ENCODE measurements around the gene SHLD1.
"Not testable (repeated sequence)": the region's sequence is repeated elsewhere in the genome, so short reads cannot be mapped to it uniquely, and the experiment has no call there.

The SHLD1 gene, protein sequence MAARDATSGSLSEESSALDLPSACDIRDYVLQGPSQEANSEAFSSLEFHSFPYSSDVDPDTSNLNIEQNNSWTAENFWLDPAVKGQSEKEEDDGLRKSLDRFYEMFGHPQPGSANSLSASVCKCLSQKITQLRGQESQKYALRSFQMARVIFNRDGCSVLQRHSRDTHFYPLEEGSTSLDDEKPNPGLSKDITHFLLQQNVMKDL

DNA sequence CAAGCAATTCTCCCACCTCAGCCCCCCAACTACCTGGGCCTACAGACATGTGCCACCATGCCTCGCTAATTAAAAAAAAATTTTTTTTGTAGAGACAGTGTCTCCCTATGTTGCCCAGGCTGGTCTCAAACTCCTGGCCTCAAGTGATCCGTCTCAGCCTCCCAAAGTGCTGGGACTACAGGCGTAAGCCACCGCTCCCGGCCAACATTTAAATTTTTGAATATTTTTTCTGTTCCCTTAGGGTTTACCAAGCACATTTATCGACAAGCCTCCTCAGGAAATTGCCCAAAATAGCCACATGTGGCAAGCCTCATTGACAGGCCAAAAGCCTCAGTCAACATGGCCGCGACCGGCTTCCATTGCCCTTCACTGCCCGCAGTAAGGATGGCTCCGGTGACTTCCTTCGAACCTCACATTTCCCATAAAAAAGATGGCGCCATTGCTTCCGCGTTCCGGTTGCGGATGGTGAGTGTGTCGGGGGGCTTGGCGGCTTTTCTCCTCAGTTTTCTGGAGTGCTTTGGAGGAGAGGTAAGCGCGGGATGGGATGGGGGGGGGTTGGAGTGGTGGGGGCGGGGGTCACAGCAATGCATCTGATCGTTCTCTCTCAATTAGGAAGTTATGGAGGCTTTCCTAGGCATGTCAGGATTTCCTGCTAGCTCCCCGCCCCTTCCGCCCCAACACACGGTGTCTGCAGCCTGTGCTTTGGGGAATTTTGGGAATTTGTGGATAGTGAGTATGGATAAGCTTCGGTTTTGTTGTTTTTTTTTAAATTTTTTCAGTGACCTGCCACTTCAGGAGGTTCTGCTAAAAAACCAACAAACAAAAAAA lies at the start of gene SHLD1:
SHLD1 (plus strand) TSS at position 450 of the 828 bp plus-strand sequence. CDS start 22,465 bp downstream, outside the sequence.
- peak; percentile 47 to 62 for DNase-seq (ENCODE audit: low read depth in 1 of 2, low spot score in 1 of 2)

- not testable (repeated sequence) for DNase-seq (ENCODE audit: low read depth in 1 of 2, low spot score in 1 of 2)
Observed at GRCh38 chr20:5702339-5702738, 47.9 kb upstream of the SHLD1 start.

DNA sequence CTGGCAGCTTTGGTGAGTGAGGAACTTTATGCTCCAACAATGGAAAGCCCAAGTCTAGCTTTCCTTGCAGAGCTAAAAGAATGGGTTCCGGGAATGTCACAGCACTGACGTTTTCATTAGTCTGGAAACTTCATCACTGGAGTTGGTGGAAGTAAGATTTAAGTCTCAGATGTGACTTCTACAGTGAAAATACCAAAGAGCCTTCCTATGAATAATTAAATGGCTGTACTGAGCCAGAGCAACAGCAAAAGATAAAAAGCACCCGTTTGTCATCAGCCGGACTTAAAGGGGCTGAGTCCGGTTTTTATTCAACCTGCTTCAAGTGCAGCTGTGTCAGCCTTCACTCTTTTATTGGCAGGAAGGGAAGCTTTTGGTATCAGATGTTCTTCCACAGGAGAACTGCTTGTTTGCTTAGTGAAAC lies 46.5 kb upstream of the SHLD1 start:
- DNase-seq (ENCODE audit: low read depth in 1 of 2, low spot score in 1 of 2), result no peak

DNA sequence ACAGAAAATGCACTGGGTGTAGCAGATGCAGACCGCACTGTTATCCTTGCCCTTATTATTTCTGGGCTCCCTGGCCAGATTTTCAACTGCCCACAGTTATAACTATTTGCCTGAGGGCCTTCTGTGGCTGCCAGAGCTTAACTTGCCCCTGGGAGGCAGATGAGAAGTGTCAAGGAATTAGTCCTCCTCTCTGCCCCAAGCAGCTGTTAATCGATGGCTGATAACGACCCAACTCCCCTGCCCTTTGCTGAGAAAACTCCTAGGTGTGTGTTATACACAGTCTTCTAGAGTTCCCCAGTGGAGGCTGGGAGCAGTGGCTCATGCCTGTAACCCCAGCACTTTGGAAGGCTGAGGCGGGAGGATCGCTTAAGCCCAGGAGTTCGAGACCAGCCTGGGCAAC lies 44.4 kb upstream of the SHLD1 start:
- no peak for DNase-seq (ENCODE audit: low read depth in 1 of 2, low spot score in 1 of 2)

DNA sequence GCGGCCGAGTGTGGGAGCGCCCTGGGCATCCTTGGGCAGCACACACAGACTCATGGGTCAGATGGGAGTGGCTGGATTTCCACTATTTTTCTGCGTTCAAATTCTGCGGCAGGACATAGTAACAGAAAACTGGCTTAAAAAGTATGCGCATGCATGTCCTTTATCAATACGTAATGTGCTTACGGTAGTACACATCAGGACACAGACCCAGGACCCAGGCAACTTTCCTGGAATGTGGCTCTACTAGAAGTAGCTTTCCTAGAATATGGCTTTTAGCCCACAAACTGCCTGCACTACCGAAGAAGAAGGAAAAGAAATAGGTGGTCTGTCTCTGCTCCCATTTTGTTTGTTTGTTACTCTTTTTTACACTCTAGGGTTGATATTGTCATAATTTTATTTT lies 43.4 kb upstream of the SHLD1 start:
- no peak for DNase-seq (ENCODE audit: low read depth in 1 of 2, low spot score in 1 of 2)

DNA sequence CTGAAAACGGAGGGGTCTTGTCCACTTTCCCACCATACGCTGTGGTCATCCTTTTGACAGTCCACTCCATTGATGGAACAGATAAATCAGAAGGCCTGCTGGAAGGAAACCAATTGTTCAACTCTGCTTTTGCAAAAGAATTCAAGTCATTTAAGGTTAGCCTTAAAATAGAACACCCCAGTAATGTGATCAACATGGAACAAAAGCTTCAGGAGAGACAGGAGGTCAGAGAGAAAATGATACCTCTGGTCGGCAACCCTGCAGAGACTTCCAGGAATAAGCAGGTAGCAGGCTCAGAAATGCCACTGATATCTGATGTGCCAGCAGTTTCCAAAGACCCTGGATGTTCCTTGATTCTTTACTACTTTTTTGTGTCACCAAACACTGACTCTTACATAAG lies 39.6 kb upstream of the SHLD1 start:
- DNase-seq (ENCODE audit: low read depth in 1 of 2, low spot score in 1 of 2), result no peak

- peak; percentile 49 to 50 for DNase-seq (ENCODE audit: low read depth in 1 of 2, low spot score in 1 of 2)
Observed at GRCh38 chr20:5714261-5715041, 35.8 kb upstream of the SHLD1 start.

GRCh38 chr20:5715071-5715841 lies 34.9 kb upstream of the SHLD1 start:
- DNase-seq (ENCODE audit: low read depth in 1 of 2, low spot score in 1 of 2), result no peak

- DNase-seq (ENCODE audit: low read depth in 1 of 2, low spot score in 1 of 2), result no peak
Observed at GRCh38 chr20:5716953-5717352, 33.2 kb upstream of the SHLD1 start.

DNA sequence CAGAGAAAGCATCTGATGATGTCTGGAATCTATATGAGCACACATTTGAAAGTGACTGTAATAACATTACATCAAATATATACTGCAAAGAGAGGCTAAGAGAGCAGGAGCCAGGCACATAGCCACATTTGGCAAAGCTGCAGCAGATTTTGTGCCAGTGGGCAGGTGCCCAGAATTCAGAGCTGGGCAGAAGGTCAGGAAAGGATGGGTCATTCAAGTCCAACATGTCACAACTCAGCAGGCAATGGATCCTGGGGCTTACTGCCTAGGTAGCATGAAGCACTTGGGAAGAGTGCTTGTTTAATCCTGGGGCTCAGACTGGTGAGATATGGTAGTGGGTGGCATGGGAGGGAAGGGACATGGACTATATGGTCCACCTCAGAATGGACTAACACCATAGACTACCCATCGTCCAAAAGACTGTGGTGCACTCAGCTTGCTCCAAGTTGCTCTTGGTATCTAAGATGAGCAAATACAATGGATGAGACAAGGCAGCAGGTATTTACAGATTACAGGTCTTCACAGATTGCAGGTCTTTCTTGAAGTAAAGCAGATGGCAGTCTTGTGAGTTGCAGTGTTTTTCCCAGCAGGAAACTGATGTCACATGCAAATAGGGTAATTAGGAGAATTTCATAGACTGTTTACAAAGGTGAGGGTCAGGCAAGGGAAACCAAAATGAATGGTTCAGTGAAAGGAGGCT lies 31.2 kb upstream of the SHLD1 start:
- DNase-seq (ENCODE audit: low read depth in 1 of 2, low spot score in 1 of 2), result no peak

- no peak for DNase-seq (ENCODE audit: low read depth in 1 of 2, low spot score in 1 of 2)
Observed at GRCh38 chr20:5719861-5720403, 30.3 kb upstream of the SHLD1 start.

- no peak for DNase-seq (ENCODE audit: low read depth in 1 of 2, low spot score in 1 of 2)
Observed at GRCh38 chr20:5720696-5721095, 29.5 kb upstream of the SHLD1 start.

GRCh38 chr20:5721356-5721755 lies 28.8 kb upstream of the SHLD1 start:
- not testable (repeated sequence) for DNase-seq (ENCODE audit: low read depth in 1 of 2, low spot score in 1 of 2)

DNA sequence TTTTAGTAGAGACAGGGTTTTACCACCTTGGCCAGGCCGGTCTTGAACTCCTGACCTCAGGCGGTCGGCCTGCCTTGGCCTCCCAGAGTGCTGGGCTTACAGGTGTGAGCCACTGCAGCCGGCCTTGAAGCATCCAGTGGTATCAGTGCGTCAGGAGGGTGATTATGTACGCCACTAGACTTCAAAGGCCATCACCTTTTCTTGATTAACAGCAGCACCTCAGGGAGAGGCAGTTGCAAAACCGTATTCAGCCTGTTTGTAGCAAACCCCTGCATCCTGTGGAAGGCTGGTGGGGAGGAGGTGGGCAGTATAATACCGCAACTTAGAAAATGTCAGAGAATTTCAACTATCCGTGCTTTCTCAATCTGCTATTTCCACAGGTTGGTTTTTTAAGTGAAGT lies 27.3 kb upstream of the SHLD1 start:
- no peak for DNase-seq (ENCODE audit: low read depth in 1 of 2, low spot score in 1 of 2)

- not testable (repeated sequence) for DNase-seq (ENCODE audit: low read depth in 1 of 2, low spot score in 1 of 2)
Observed at GRCh38 chr20:5725183-5725463, 25.1 kb upstream of the SHLD1 start.

DNA sequence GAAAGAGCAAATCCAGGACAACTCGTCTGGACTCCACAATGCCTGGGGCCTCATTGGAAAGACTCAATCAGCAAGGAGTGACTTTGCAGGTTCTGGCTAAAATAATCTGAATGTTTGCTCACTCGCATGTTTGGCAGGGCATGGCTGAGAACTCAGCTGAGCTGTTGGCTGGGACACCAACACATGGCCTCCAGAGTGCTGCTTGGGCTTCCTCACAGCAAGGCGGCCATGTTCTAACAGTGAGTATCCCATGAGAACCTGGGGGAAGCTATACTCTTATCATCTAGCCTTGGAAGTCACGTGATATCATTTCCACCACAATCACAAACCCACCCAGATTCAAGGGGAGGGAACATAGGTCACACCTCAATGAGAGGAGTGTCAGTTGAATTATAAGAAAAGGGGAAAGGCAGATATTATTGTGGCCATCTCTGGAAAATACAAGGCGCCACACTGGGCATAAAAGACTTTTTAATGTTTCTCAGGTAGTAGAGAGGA lies 23.1 kb upstream of the SHLD1 start:
- DNase-seq (ENCODE audit: low read depth in 1 of 2, low spot score in 1 of 2), result no peak

- no peak for DNase-seq (ENCODE audit: low read depth in 1 of 2, low spot score in 1 of 2)
Observed at GRCh38 chr20:5729348-5729747, 20.9 kb upstream of the SHLD1 start.

- no peak for DNase-seq (ENCODE audit: low read depth in 1 of 2, low spot score in 1 of 2)
Observed at GRCh38 chr20:5730131-5730530, 20.1 kb upstream of the SHLD1 start.

GRCh38 chr20:5731753-5732366 lies 18.3 kb upstream of the SHLD1 start:
- DNase-seq (ENCODE audit: low read depth in 1 of 2, low spot score in 1 of 2), result no peak

DNA sequence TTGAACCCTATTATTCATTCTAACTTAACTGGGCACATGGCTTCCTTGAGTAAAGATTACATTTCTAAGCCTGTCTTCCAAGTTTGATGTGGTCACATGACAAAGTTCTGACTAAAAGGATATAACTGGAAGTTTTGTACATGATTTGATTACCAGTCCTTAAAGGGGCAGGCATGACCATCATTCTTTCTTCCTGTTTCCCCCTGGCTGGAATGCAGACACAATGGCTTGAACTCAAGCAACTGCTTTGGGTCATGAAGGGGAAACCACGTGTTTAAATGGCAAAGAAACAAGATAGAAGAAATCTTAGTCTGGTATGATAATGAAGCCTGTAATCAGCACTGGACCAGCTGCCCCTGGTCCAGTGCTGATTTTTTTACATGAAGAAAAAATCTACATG lies 15.6 kb upstream of the SHLD1 start:
- no peak for DNase-seq (ENCODE audit: low read depth in 1 of 2, low spot score in 1 of 2)
